Activated CD4-positive, CD25-positive, alpha-beta regulatory T cell treated with anti-CD3 and anti-CD28 coated beads, Interleukin-2, amount 50 U/mL, for 16 hours (primary cell): ENCODE results near the gene STYXL1.

ENCODE experiments used
- DNase-seq: peaks from one replicate; pipeline ENCODE4 v3.0.0-alpha.2; 2020; ENCODE audit warnings: low read depth, low spot score

STYXL1 gene

GRCh38 chr7:75980430-75981202, 67.2 kb downstream of the STYXL1 start:
- DNase-seq: no peak

GRCh38 chr7:75979759-75980429, 67.9 kb downstream of the STYXL1 start:
- no peak for DNase-seq

DNA sequence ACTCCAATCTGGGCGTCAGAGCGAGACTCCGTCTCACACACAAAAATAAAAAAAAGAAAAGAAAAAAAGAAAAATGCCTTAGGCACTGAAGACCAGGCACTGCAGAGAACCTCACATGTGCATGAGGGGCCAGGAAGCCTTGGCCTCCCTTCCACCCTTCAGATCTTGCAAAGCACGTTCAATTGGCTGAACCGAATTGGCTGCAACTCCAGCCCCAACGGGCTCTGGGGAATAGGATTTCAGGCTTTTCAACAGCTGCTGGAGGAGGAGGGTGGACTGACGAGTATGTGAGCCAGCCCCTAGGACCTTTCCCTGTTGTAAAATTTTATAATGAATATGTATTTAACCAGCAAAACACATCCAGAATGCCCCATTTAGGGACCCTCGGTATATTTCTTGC, 70.1 kb downstream of the STYXL1 start:
- DNase-seq: no peak

DNA sequence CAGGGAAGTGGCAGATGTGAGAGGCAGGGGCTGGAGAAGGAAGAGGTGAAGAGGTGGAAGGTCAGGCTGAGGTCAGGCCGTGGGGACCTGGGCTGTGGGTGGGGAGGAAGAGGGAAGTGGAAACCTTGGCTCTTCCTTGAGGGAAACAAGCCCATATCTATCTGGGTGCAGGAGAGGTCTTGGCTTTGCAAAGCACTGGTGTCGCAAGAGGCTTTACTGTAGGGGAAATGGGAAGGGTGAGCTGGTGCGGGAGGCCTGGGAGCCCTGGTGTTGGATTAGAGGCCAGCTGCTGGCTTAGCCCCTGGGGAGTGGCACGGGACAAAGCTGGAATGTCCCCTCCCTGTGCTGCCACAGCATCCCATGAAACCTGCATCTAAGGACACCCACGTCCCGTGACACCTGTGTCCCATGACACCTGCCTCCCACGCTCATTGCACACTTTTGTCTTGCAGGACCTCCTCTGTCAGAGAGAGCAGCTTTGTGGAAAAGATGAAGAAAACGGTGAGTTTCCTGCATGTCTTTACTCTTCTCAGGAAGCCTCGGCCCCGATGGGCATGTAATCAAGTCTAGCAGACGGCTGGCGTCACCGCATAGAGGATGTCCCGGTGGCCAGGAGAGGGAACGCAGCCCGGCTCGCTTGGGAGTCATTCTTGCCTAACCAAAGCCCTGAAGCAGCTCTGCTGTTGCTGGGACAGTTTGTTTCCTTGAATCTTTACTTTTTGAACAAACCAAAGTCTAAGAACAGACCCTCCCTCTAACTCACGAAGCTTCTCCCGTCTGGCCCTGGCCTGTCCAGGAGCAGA, 75.6 kb downstream of the STYXL1 start:
- DNase-seq: no peak

DNA sequence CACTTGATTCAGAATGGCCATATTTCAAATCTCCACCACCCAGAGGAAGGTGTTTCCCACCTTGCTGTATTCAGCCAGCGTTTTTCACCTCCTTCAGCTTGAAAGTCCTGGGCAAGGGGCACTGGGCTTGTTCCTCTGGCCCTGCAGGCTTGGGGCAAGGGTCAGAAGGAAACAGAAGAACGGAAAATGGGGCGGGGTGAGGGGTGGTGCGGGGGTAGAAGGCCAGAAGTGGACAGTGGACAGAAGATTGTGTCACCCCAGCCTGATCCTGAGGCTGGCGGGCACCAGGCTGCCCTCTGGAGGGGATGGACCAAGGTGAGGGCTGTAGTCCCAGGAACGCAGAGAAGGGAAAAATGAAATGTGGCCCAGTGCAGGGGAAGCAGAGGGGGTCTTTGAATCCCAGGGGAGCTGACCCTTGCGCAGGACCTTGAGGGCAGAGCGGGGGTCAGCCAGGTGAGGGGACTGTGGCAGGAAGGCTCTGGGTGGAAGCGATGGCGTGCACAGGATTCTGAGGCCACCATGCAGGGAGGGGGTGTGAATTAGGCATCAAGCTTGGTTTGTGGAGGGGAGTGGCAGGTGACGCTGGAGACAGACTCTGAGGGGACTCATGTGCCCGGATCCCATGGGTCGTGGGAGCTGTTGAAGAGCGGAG, 76.4 kb downstream of the STYXL1 start:
- DNase-seq: no peak

GRCh38 chr7:75969704-75970498, 77.9 kb downstream of the STYXL1 start:
- no peak for DNase-seq

DNA sequence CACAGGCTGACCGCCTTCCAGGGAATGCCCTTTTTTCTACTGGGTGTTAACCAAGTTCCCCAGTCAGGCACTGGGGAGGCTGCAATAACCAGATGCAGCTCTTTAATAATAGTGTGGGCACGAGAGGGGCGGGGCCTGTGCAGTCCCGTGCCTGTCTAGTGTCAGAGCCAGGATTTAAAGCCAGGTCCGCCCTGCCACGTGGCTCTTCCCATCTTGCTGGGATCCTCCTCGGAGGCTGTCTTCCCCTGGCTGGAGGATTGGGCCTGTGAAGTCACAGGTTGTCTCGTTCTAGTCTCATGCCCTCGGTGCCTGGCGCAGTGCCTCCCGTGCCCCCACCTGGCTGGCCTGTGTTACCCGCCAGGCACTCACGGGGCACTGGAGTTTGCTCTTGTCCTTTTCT, 78.6 kb downstream of the STYXL1 start:
- DNase-seq: no peak

DNA sequence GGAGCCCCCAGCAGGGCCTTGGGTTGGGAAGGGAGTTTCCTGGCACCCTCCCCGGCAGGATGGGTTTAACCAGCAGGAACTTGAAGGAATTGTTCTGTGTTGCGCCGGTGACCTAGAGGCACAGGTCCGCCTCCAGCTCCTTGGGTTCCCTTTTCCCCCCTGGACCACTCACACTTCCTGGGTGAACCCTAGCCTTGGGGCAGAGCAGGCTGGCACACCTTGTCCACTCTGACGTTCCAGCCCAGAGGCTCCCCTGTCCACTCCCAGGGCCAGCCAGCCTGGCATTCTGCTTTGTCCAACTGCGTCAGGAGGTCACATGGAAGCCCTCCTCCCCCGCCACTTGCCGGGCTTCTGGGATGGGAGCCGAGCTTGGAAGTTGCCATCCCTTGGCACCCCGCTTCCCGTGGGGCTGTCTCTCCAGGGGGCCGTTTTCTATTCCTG, 79.2 kb downstream of the STYXL1 start:
- DNase-seq: no peak

- no peak for DNase-seq
Observed at GRCh38 chr7:75968012-75968411, 79.8 kb downstream of the STYXL1 start.

DNA sequence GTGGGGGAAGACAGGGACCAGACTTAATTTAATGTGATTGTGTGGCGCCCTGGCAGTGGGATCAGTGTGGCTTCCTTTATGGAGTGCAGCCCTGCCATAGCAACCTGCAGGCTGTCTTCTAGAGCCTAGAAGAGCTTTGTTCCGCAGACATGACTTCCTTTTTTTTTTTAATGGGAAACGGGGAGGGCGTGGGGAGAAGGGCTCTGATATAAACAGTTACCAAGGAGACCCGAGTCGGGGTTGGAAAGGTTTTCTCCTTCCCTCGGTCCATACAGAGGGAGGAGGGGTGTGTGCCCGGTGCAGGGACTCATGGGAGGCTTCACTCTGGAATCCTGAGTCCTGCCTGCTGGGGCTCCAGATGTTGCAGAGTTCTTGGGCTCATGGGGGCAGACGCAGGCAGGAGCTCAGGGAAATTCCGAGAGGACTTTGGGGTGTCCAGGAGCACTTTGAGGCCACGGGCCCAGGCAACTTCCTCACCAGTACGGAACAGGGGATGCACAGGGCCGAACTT, 80.3 kb downstream of the STYXL1 start:
- DNase-seq: no peak

DNA sequence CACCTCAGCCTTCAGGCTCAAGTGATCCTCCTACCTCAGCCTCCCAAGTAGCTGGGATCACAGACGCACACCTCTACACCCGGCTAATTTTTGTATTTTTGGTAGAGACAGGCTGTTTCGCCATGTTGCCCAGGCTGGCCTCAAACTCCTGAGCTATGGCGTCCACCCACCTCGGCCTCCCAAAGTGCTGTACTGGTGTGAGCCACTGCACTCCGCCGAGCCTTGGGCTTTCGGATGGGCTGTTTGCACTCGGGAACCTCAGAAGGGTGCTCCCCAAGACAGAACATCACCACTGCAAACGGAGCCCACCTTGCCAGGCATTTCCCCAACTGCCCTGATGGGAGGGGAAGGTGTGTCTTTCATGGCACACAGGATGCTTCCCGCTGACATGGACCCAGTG, 80.7 kb downstream of the STYXL1 start:
- DNase-seq: no peak

- no peak for DNase-seq
Observed at GRCh38 chr7:75966190-75966961, 81.4 kb downstream of the STYXL1 start.

GRCh38 chr7:75965617-75966016, 82.2 kb downstream of the STYXL1 start:
- no peak for DNase-seq

- DNase-seq: no peak
Observed at GRCh38 chr7:75963381-75963995, 84.3 kb downstream of the STYXL1 start.

- no peak for DNase-seq
Observed at GRCh38 chr7:75962607-75963380, 85.0 kb downstream of the STYXL1 start.

DNA sequence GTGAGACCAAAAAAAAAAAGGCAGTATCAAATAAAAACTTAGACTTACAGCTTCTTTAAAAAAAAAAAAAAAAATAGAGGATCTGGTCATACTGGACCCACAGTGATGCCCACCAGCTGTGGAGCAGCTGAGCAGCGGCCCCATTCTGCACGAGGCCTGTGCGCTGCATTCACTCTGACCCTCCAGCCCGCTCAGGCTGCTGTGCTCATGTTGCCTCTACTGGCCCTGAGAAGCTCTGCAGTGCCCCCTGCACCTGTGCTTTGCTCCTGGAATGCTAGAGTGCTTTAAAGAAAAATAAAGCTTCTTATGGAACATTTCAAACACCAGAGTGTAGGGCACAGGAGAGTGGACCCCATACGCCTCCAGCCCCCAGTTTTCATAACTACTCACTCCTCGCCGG, 86.6 kb downstream of the STYXL1 start:
- no peak for DNase-seq

- no peak for DNase-seq
Observed at GRCh38 chr7:75960372-75960771, 87.4 kb downstream of the STYXL1 start.

- no peak for DNase-seq
Observed at GRCh38 chr7:75958802-75959543, 88.8 kb downstream of the STYXL1 start.
